IMR-90 (cell line): ENCODE measurements around the gene EPHA6. TPM values are rescaled to one million over a fixed set of nuclear protein-coding genes. Genes with fewer than 3 reads are reported as not detected.

Experiments used
- ATAC-seq: fragments of 200-7000 bp; cut with Tn5 transposase; 2 replicates; pipeline ENCODE4 v1.9.1; 2020; ENCODE audit warnings: low read depth, mild to moderate bottlenecking, moderate library complexity
- BruUV-seq: library from RNA; stranded (reverse); fragments of 400-500 nt; replicated peaks from 2 replicates; lab custom pipeline; 2021; lab: Mats Ljungman, UMichigan
- CTCF ChIA-PET: fragments of 300-600 bp; formaldehyde crosslinking; extraction: SDS; loops from one replicate; lab custom pipeline; 2021; ENCODE audit warnings: antibody characterized with exemption; lab: Yijun Ruan, JAX
- POLR2A ChIA-PET: fragments of 300-600 bp; sonication (Branson Sonifier 250); formaldehyde crosslinking; loops from one replicate; lab custom pipeline; 2022; ENCODE audit warnings: antibody characterized with exemption; ENCODE audit not compliant: unreplicated experiment; lab: Charles Lee
- DNase-seq: peaks from one replicate; pipeline ENCODE4 v3.0.0; 2013
- H2AFZ ChIP-seq: replicated peaks from 2 replicates; pipeline ENCODE3; 2013; ENCODE audit warnings: low read length, mild to moderate bottlenecking; ENCODE audit not compliant: poor library complexity
- H2AK5ac ChIP-seq: 2 replicates; pipeline ENCODE4 v1.6.1; 2013; ENCODE audit warnings: low read depth, low read length, inconsistent platforms
- H2AK9ac ChIP-seq: replicated peaks from 2 replicates; pipeline ENCODE3; 2013; ENCODE audit warnings: mild to moderate bottlenecking, low read depth, low read length, moderate library complexity; ENCODE audit not compliant: poor library complexity
- H2BK120ac ChIP-seq: 2 replicates; pipeline ENCODE4 v1.6.1; 2013; ENCODE audit warnings: low read depth, low read length, inconsistent platforms
- H2BK15ac ChIP-seq: 3 replicates; pipeline ENCODE4 v1.6.1; 2013; ENCODE audit warnings: low read depth, low read length, inconsistent platforms
- H2BK20ac ChIP-seq: 2 replicates; pipeline ENCODE4 v1.6.1; 2013; ENCODE audit warnings: low read depth, mild to moderate bottlenecking, inconsistent platforms, low read length, moderate library complexity
- H2BK5ac ChIP-seq: 2 replicates; pipeline ENCODE4 v1.6.1; 2013; ENCODE audit warnings: mild to moderate bottlenecking, low read depth, low read length, inconsistent platforms; ENCODE audit not compliant: poor library complexity, severe bottlenecking
- H3K14ac ChIP-seq: replicated peaks from 2 replicates; pipeline ENCODE4 v1.6.1; 2013; ENCODE audit warnings: low read depth, low read length, inconsistent platforms
- H3K18ac ChIP-seq: 2 replicates; pipeline ENCODE4 v1.6.1; 2013; ENCODE audit warnings: low read depth, low read length, control low read depth
- H3K23ac ChIP-seq: 2 replicates; pipeline ENCODE4 v1.6.1; 2013; ENCODE audit warnings: low read depth, low read length, inconsistent platforms
- H3K27ac ChIP-seq: 2 replicates; pipeline ENCODE4 v1.5.1; 2013; ENCODE audit warnings: mild to moderate bottlenecking, control low read depth, low read length; ENCODE audit not compliant: insufficient read depth
- H3K27me3 ChIP-seq: 2 replicates; pipeline ENCODE4 v1.6.1; 2013; ENCODE audit warnings: low read length; ENCODE audit not compliant: control insufficient read depth, insufficient read depth
- H3K36me3 ChIP-seq: 2 replicates; pipeline ENCODE4 v1.6.1; 2013; ENCODE audit warnings: low read length, mixed read lengths; ENCODE audit not compliant: control insufficient read depth, insufficient read depth
- H3K4ac ChIP-seq: 2 replicates; pipeline ENCODE4 v1.6.1; 2013; ENCODE audit warnings: low read depth, low read length, inconsistent platforms
- H3K4me1 ChIP-seq: 2 replicates; pipeline ENCODE4 v1.6.1; 2013; ENCODE audit warnings: low read length, mixed read lengths; ENCODE audit not compliant: control insufficient read depth, insufficient read depth
- H3K4me2 ChIP-seq: 2 replicates; pipeline ENCODE4 v1.6.1; 2013; ENCODE audit warnings: low read depth, mild to moderate bottlenecking, control low read depth, low read length, moderate library complexity
- H3K4me3 ChIP-seq: 2 replicates; pipeline ENCODE4 v1.5.1; 2013; ENCODE audit warnings: low read depth, mild to moderate bottlenecking, control low read depth, low read length, moderate library complexity; ENCODE audit not compliant: insufficient read depth
- H3K56ac ChIP-seq: 2 replicates; pipeline ENCODE4 v1.6.1; 2013; ENCODE audit warnings: low read length, inconsistent platforms; ENCODE audit not compliant: insufficient read depth; ENCODE audit errors: extremely low read depth
- H3K79me1 ChIP-seq, 2 experiments: 2 replicates each; pipeline ENCODE4 v1.6.1; 2013; ENCODE audit warnings: low read length in 2 of 2, inconsistent platforms in 1 of 2, low read depth in 1 of 2
- H3K9ac ChIP-seq: 2 replicates; pipeline ENCODE4 v1.6.1; 2013; ENCODE audit warnings: low read depth, low read length, control low read depth
- H3K9me1 ChIP-seq: 2 replicates; pipeline ENCODE4 v1.6.1; 2013; ENCODE audit warnings: low read length, inconsistent platforms; ENCODE audit not compliant: insufficient read depth
- H3K9me3 ChIP-seq: 2 replicates; pipeline ENCODE4 v1.6.1; 2013; ENCODE audit warnings: low read length; ENCODE audit not compliant: control insufficient read depth, insufficient read depth
- H4K20me1 ChIP-seq: 2 replicates; pipeline ENCODE4 v1.6.1; 2013; ENCODE audit warnings: low read length, inconsistent platforms; ENCODE audit not compliant: insufficient read depth
- H4K5ac ChIP-seq: 2 replicates; pipeline ENCODE4 v1.6.1; 2013; ENCODE audit warnings: mild to moderate bottlenecking, low read depth, low read length, control low read depth
- H4K8ac ChIP-seq, 2 experiments: 2 replicates each; pipeline ENCODE4 v1.6.1; 2013; ENCODE audit warnings: low read depth in 2 of 2, low read length in 2 of 2, control low read depth in 1 of 2, inconsistent platforms in 1 of 2
- H4K91ac ChIP-seq: 2 replicates; pipeline ENCODE4 v1.6.1; 2013; ENCODE audit warnings: low read depth, low read length, inconsistent platforms; ENCODE audit not compliant: insufficient read depth
- MAFK ChIP-seq: IDR thresholded peaks from 2 replicates; pipeline ENCODE4 v1.6.1; 2012; ENCODE audit warnings: low read depth, low read length, improper control_type of control experiment
- WGBS, 2 experiments: methylation state at CpG; one replicate each; pipeline versions ENCODE4 v1.1.5 to v1.1.7; 2013; ENCODE audit warnings: missing lambda C conversion rate in 2 of 2; ENCODE audit not compliant: insufficient read length in 1 of 2; ENCODE audit errors: extremely low coverage in 2 of 2; 5-methylcytosine and 5-hydroxymethylcytosine counted together
- dilution Hi-C: fragments of 300-500 bp; cut with HindIII; formaldehyde crosslinking; loops from one replicate; pipeline ENCODE4 v1.14.3; 2018; ENCODE audit warnings: low sequenced_read_pairs; ENCODE audit not compliant: unreplicated experiment
- in situ Hi-C: fragments of 300-500 bp; cut with MboI; formaldehyde crosslinking; loops from 3 replicates; pipeline ENCODE4 v1.14.3; 2019; ENCODE audit warnings: low sequenced_read_pairs, inconsistent platforms, mixed read lengths
- intact Hi-C: fragments of 100-400 bp; cut with micrococcal nuclease; formaldehyde crosslinking; loops from 2 replicates; pipeline ENCODE4 v1.10.0; 2022
- polyA plus RNA-seq, 3 experiments: library from polyadenylated mRNA; depleted of rRNA; stranded (reverse); fragments of >200 nt; gene quantifications; 2 replicates each; pipeline ENCODE4 v1.2.3, GENCODE V29; 2012; ENCODE audit warnings: low replicate concordance in 1 of 3
- total RNA-seq: library from RNA; depleted of rRNA; stranded (reverse); fragments of >200 nt; gene quantifications from 2 replicates; pipeline ENCODE4 v1.2.3, GENCODE V29; 2012
- TF ChIP-seq, protein P1 (sequence below): conservative IDR thresholded peaks from 2 replicates; pipeline ENCODE4 v1.5.1; 2012; ENCODE audit warnings: mild to moderate bottlenecking, low read depth, low read length, improper control_type of control experiment

Gene EPHA6
- total and polyA plus RNA-seq, 2 of the 4 experiments (the other 2 are of a cell fraction) = not detected

DNA sequence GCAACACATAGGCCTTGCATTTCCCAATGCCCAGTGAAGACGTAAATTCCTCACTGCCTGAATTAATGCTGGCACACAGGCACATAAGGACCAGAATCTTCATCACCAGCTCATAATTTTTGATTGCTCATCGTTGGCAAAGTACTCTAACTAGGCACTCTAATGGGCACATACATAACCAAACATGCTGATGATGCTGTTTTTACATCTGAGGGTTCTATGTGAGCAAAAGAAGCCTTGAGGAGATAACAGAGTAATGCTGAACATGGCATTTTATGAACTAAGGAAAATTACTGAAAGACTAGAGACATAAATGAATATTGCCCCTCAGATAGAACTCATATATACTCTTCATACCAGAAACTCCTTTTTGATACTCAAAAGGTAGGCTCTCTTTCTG lies 387.4 kb downstream of the EPHA6 start:
- Histone ChIP-seq H2BK120ac (no peak overlapping the region), H2AK9ac (no peak overlapping the region), H3K18ac (no peak overlapping the region), H4K8ac (no peak overlapping the region), H3K56ac (no peak overlapping the region), H3K27ac (no peak overlapping the region), H3K4me2 (no peak overlapping the region), H3K9me3 (peaks cover 9% of the 10 kb centered on the region), H3K4me3 (no peak overlapping the region), H2BK20ac (no peak overlapping the region), H4K91ac (no peak overlapping the region), H3K9me1 (no peaks in the 10 kb centered on the region), H2AK5ac (no peak overlapping the region), H2BK15ac (no peak overlapping the region), H3K9ac (no peak overlapping the region), H2AFZ (no peak overlapping the region), H3K27me3 (no peaks in the 10 kb centered on the region), H3K79me1 (no peaks in the 10 kb centered on the region), H3K23ac (no peak overlapping the region), H3K4me1 (no peaks in the 10 kb centered on the region), H3K14ac (no peak overlapping the region), H3K4ac (no peak overlapping the region), H4K20me1 (no peaks in the 10 kb centered on the region), H4K5ac (no peak overlapping the region), H2BK5ac (no peak overlapping the region), H3K36me3 (no peaks in the 10 kb centered on the region)
- dilution Hi-C loops = no loop called here
- intact Hi-C loops = no loop called here
- ChIA-PET POLR2A (no interaction called here), CTCF (no interaction called here)
- TF ChIP-seq MAFK = peak; percentile 53; the same call in 1 of the 2 replicates
- TF ChIP-seq, protein P1, sequence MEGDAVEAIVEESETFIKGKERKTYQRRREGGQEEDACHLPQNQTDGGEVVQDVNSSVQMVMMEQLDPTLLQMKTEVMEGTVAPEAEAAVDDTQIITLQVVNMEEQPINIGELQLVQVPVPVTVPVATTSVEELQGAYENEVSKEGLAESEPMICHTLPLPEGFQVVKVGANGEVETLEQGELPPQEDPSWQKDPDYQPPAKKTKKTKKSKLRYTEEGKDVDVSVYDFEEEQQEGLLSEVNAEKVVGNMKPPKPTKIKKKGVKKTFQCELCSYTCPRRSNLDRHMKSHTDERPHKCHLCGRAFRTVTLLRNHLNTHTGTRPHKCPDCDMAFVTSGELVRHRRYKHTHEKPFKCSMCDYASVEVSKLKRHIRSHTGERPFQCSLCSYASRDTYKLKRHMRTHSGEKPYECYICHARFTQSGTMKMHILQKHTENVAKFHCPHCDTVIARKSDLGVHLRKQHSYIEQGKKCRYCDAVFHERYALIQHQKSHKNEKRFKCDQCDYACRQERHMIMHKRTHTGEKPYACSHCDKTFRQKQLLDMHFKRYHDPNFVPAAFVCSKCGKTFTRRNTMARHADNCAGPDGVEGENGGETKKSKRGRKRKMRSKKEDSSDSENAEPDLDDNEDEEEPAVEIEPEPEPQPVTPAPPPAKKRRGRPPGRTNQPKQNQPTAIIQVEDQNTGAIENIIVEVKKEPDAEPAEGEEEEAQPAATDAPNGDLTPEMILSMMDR = no peak
- in situ Hi-C loops = no loop called here
- ATAC-seq = no peak
- no CpG with 5 or more reads among the region's 2 CpGs for WGBS, 2 experiments
- no peak for DNase-seq
- BruUV-seq = no TSS peak
